HEK293 (cell line): Measurements from ENCODE around the gene NTSR1.

Source experiments
- CTCF ChIA-PET: fragments of 350-600 bp; formaldehyde crosslinking; extraction: SDS; loops from one replicate; lab custom pipeline; 2021; ENCODE audit warnings: antibody characterized with exemption; lab: Yijun Ruan, JAX
- POLR2A ChIA-PET: fragments of 300-600 bp; formaldehyde crosslinking; extraction: SDS; loops from one replicate; lab custom pipeline; 2020; ENCODE audit warnings: antibody characterized with exemption, inconsistent platforms; lab: Yijun Ruan, JAX
- H3K27ac ChIP-seq: fragments of 200-500 bp; sonication (Bioruptor generic); 2 replicates; pipeline ENCODE4 v1.5.1; 2014; ENCODE audit warnings: low read depth, low read length, control low read depth, inconsistent platforms; ENCODE audit errors: extremely low read depth
- H3K36me3 ChIP-seq, 2 experiments: fragments of 200-500 bp in 1 of 2; sonication (Bioruptor generic) in 1 of 2; 1 replicate in 1 of 2; 2 replicates in 1 of 2; pipeline ENCODE4 v1.5.1; 2014 to 2017; ENCODE audit warnings: inconsistent platforms in 2 of 2, low read length in 2 of 2; ENCODE audit not compliant: control insufficient read depth in 2 of 2, insufficient read depth in 1 of 2
- H3K4me1 ChIP-seq: fragments of 200-500 bp; sonication (Bioruptor generic); 2 replicates; pipeline ENCODE4 v1.5.1; 2014; ENCODE audit warnings: mild to moderate bottlenecking, low read length, inconsistent platforms; ENCODE audit not compliant: control insufficient read depth, insufficient read depth
- H3K4me3 ChIP-seq: 2 replicates; pipeline ENCODE4 v1.5.1; 2011; ENCODE audit warnings: low read depth, mild to moderate bottlenecking, control low read depth, low read length, moderate library complexity
- H3K9me3 ChIP-seq: fragments of 200-500 bp; sonication (Bioruptor generic); 2 replicates; pipeline ENCODE4 v1.5.1; 2014; ENCODE audit warnings: low read depth, low read length, inconsistent platforms; ENCODE audit not compliant: control insufficient read depth, insufficient read depth
- BCL11B ChIP-seq: fragments of 450-650 bp; formaldehyde crosslinking; IDR thresholded peaks from 2 replicates; pipeline ENCODE4 v1.5.1; 2016; ENCODE audit warnings: low read depth, missing biosample characterization, missing genetic modification characterization
- HOXA7 ChIP-seq: sonication (generic); formaldehyde crosslinking; IDR thresholded peaks from 2 replicates; pipeline ENCODE4 v1.8.1; 2022; ENCODE audit warnings: missing genetic modification reagents, borderline replicate concordance
- KLF1 ChIP-seq: fragments of 450-650 bp; formaldehyde crosslinking; IDR thresholded peaks from 2 replicates; pipeline ENCODE4 v1.5.1; 2016; ENCODE audit warnings: missing biosample characterization, missing genetic modification characterization
- MZF1 ChIP-seq: fragments of 450-650 bp; formaldehyde crosslinking; IDR thresholded peaks from 2 replicates; pipeline ENCODE4 v1.5.1; 2017; ENCODE audit warnings: missing biosample characterization, missing genetic modification characterization, borderline replicate concordance
- ZBTB8A ChIP-seq: fragments of 450-650 bp; formaldehyde crosslinking; IDR thresholded peaks from 2 replicates; pipeline ENCODE4 v1.5.1; 2016; ENCODE audit warnings: missing biosample characterization, missing genetic modification characterization
- ZIC2 ChIP-seq: fragments of 450-650 bp; formaldehyde crosslinking; IDR thresholded peaks from 2 replicates; pipeline ENCODE4 v1.5.1; 2016; ENCODE audit warnings: missing biosample characterization, missing genetic modification characterization
- ZNF114 ChIP-seq: fragments of 450-650 bp; formaldehyde crosslinking; IDR thresholded peaks from 2 replicates; pipeline ENCODE4 v1.5.0; 2017; ENCODE audit warnings: missing biosample characterization, missing genetic modification characterization
- ZNF335 ChIP-seq: fragments of 450-650 bp; formaldehyde crosslinking; conservative IDR thresholded peaks from 2 replicates; pipeline ENCODE4 v1.5.1; 2016; ENCODE audit warnings: missing biosample characterization, missing genetic modification characterization
- ZNF423 ChIP-seq: fragments of 450-650 bp; formaldehyde crosslinking; IDR thresholded peaks from 2 replicates; pipeline ENCODE4 v1.5.1; 2016; ENCODE audit warnings: missing biosample characterization, missing genetic modification characterization
- ZNF48 ChIP-seq: fragments of 450-650 bp; formaldehyde crosslinking; IDR thresholded peaks from 2 replicates; pipeline ENCODE4 v1.5.1; 2016; ENCODE audit warnings: missing biosample characterization, missing genetic modification characterization
- ZNF596 ChIP-seq: fragments of 450-650 bp; IDR thresholded peaks from 2 replicates; pipeline ENCODE4 v1.5.0; 2018; ENCODE audit warnings: missing biosample characterization, mild to moderate bottlenecking, missing genetic modification characterization, moderate library complexity
- ZNF623 ChIP-seq: fragments of 450-650 bp; formaldehyde crosslinking; IDR thresholded peaks from 2 replicates; pipeline ENCODE4 v1.5.1; 2016; ENCODE audit warnings: missing biosample characterization, missing genetic modification characterization
- ZNF654 ChIP-seq: fragments of 450-650 bp; formaldehyde crosslinking; IDR thresholded peaks from 2 replicates; pipeline ENCODE4 v1.5.1; 2016; ENCODE audit warnings: low read depth, missing biosample characterization, missing genetic modification characterization
- ZNF670 ChIP-seq: fragments of 450-650 bp; formaldehyde crosslinking; IDR thresholded peaks from 2 replicates; pipeline ENCODE4 v1.5.1; 2016; ENCODE audit warnings: missing biosample characterization, missing genetic modification characterization, low read depth
- ZNF677 ChIP-seq: fragments of 450-650 bp; IDR thresholded peaks from 2 replicates; pipeline ENCODE4 v1.5.0; 2018; ENCODE audit warnings: missing biosample characterization, mild to moderate bottlenecking, missing genetic modification characterization, moderate library complexity
- ZNF701 ChIP-seq: fragments of 450-650 bp; formaldehyde crosslinking; IDR thresholded peaks from 2 replicates; pipeline ENCODE4 v1.5.1; 2016; ENCODE audit warnings: missing biosample characterization, missing genetic modification characterization
- ZNF792 ChIP-seq: fragments of 450-650 bp; formaldehyde crosslinking; IDR thresholded peaks from 2 replicates; pipeline ENCODE4 v1.5.1; 2016; ENCODE audit warnings: missing biosample characterization, missing genetic modification characterization
- TF ChIP-seq, protein P1 (sequence below): fragments of 450-650 bp; formaldehyde crosslinking; IDR thresholded peaks from 2 replicates; pipeline ENCODE4 v1.5.1; 2016; ENCODE audit warnings: missing biosample characterization, missing genetic modification characterization
- TF ChIP-seq, protein P2 (sequence below): fragments of 450-650 bp; formaldehyde crosslinking; IDR thresholded peaks from 2 replicates; pipeline ENCODE4 v1.5.1; 2017; ENCODE audit warnings: missing biosample characterization, missing genetic modification characterization
- TF ChIP-seq, protein P3 (sequence below): fragments of 450-650 bp; formaldehyde crosslinking; IDR thresholded peaks from 2 replicates; pipeline ENCODE4 v1.5.1; 2016; ENCODE audit warnings: missing biosample characterization, missing genetic modification characterization

NTSR1 gene

DNA sequence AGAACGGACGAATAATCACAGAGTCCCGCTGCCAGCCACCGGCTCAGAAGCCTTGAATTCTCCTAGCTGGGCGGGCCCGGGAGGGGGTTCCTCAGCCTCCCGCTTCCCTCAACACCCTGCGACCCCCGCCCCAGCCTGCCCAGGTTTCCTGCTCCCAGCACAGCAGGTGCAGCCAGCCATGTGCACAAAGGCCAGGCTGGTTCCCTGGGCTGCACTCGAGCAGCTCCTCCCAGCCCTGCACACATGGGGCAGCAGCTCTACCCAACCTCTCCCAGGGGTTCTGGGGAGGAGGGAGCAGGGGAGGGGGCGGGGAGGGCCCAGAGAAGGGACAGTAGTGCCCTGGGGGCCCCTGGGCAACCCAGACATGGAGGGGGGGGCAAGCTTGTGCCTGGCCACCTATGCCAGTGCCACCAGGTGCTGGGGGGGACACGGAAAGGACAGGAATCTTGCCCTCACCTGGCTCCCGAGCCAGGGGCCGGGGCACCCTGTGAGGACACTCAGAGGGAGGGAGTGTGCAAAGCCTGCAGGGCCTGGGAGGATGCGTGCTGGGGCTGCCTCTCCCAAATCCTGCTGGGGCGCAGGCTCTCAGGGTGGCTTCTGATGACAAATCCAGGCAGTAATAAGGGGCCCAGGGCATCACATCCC, 1.2 kb upstream of the NTSR1 start:
- H3K9me3 ChIP-seq = no peaks in the 10 kb centered on the region
- H3K27ac ChIP-seq = no peak overlapping the region
- TF ChIP-seq ZNF677 (tag by site-specific recombination) (no peak), ZIC2 (tag by site-specific recombination) (peak; percentile 61; the same call in 1 of the 2 replicates), ZNF654 (tag by site-specific recombination) (no peak), ZNF48 (tag by site-specific recombination) (no peak), KLF1 (peak; percentile 44; the same call in 1 of the 2 replicates), ZNF114 (tag by site-specific recombination) (no peak)
- TF ChIP-seq, protein P1, sequence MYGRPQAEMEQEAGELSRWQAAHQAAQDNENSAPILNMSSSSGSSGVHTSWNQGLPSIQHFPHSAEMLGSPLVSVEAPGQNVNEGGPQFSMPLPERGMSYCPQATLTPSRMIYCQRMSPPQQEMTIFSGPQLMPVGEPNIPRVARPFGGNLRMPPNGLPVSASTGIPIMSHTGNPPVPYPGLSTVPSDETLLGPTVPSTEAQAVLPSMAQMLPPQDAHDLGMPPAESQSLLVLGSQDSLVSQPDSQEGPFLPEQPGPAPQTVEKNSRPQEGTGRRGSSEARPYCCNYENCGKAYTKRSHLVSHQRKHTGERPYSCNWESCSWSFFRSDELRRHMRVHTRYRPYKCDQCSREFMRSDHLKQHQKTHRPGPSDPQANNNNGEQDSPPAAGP (tag by site-specific recombination) = peak; percentile 42; the same call in 1 of the 2 replicates
- ChIA-PET CTCF (interaction anchor here (0.6 kb wide), 1 partner anchor 32 kb away, joined by 3 read pairs; no protein-coding TSS in a partner anchor), POLR2A (no interaction called here)
- H3K36me3 ChIP-seq = no peaks in the 10 kb centered on the region
- peaks cover 16% of the 10 kb centered on the region for H3K4me1 ChIP-seq
- H3K4me3 ChIP-seq = no peak overlapping the region

DNA sequence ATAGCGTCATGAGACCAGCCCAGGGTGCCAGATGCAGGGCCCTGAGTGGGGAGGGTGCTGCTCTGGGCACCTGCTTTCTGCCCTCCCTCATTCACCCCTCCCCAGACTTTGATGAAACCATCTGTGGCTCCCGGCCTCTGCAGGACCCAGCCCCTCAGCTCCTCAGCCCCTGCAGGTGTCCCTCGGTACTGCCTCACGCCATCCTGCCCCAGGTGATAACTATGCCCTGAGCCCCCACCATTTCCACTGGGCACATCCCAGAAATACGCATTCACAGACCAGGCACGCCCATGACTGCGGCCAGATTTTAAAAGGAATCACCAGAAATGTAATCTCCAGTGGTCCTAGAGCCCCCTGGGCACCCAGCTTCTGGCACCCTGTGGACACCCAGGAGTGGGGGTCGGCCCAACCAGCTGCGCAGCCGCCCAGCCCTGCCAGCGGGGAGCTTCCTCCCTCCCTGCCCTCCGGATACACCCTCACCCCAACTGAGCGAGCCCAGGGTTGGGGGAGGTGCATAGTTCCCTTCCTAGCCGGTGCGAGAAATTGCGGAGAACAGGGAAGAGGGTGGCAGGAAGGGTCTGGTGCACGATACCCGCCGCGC, 615 bp upstream of the NTSR1 start:
- no peak overlapping the region for H3K4me3 ChIP-seq
- H3K4me1 ChIP-seq = peaks cover 16% of the 10 kb centered on the region
- TF ChIP-seq ZNF792 (no peak), HOXA7 (no peak), ZNF701 (tag by site-specific recombination) (no peak), BCL11B (tag by site-specific recombination) (no peak), ZNF423 (tag by site-specific recombination) (no peak), ZNF670 (tag by site-specific recombination) (no peak), ZIC2 (tag by site-specific recombination) (peak; percentile 73), MZF1 (tag by site-specific recombination) (no peak), ZNF623 (no peak), ZNF335 (tag by site-specific recombination) (peak; percentile 92), ZBTB8A (tag by site-specific recombination) (0 out of 2 replicates have a peak, but pooled peaks have one; percentile 20), ZNF596 (no peak)
- TF ChIP-seq, protein P2, sequence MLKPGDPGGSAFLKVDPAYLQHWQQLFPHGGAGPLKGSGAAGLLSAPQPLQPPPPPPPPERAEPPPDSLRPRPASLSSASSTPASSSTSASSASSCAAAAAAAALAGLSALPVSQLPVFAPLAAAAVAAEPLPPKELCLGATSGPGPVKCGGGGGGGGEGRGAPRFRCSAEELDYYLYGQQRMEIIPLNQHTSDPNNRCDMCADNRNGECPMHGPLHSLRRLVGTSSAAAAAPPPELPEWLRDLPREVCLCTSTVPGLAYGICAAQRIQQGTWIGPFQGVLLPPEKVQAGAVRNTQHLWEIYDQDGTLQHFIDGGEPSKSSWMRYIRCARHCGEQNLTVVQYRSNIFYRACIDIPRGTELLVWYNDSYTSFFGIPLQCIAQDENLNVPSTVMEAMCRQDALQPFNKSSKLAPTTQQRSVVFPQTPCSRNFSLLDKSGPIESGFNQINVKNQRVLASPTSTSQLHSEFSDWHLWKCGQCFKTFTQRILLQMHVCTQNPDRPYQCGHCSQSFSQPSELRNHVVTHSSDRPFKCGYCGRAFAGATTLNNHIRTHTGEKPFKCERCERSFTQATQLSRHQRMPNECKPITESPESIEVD (tag by site-specific recombination) = no peak
- TF ChIP-seq, protein P3, sequence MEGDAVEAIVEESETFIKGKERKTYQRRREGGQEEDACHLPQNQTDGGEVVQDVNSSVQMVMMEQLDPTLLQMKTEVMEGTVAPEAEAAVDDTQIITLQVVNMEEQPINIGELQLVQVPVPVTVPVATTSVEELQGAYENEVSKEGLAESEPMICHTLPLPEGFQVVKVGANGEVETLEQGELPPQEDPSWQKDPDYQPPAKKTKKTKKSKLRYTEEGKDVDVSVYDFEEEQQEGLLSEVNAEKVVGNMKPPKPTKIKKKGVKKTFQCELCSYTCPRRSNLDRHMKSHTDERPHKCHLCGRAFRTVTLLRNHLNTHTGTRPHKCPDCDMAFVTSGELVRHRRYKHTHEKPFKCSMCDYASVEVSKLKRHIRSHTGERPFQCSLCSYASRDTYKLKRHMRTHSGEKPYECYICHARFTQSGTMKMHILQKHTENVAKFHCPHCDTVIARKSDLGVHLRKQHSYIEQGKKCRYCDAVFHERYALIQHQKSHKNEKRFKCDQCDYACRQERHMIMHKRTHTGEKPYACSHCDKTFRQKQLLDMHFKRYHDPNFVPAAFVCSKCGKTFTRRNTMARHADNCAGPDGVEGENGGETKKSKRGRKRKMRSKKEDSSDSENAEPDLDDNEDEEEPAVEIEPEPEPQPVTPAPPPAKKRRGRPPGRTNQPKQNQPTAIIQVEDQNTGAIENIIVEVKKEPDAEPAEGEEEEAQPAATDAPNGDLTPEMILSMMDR (tag by site-specific recombination) = no peak
- H3K27ac ChIP-seq = no peak overlapping the region
- ChIA-PET CTCF (interaction anchor here (1.0 kb wide), 1 partner anchor 45 kb away, joined by 3 read pairs; no protein-coding TSS in a partner anchor), POLR2A (no interaction called here)
- H3K9me3 ChIP-seq = no peaks in the 10 kb centered on the region
- H3K36me3 ChIP-seq = no peaks in the 10 kb centered on the region
